T-helper 17 cell (primary cell): ENCODE measurements around the gene KIAA1549. TPM values are rescaled to one million over a fixed set of nuclear protein-coding genes. Genes with fewer than 3 reads are reported as not detected.

Source experiments
- ATAC-seq: fragments of 150-1000 bp; cut with Tn5 transposase; 2 replicates; pipeline ENCODE4 v1.10.0; 2021; ENCODE audit warnings: mild to moderate bottlenecking, moderate library complexity
- DNase-seq, 3 donors: peaks; one replicate each; pipeline versions ENCODE4 v3.0.0 to v3.0.0-alpha.2; 2020 to 2021
- H3K9me3 ChIP-seq: one replicate; pipeline ENCODE4 v1.7.0; 2013; ENCODE audit warnings: low read length, mild to moderate bottlenecking; ENCODE audit not compliant: control insufficient read depth, poor library complexity, severe bottlenecking
- H3K27ac Mint-ChIP-seq: one replicate; pipeline ENCODE4 v1.8.0; 2022; ENCODE audit warnings: mild to moderate bottlenecking, moderate library complexity, mixed read lengths
- H3K27me3 Mint-ChIP-seq: one replicate; pipeline ENCODE4 v1.8.0; 2022; ENCODE audit warnings: mixed read lengths
- H3K36me3 Mint-ChIP-seq: one replicate; pipeline ENCODE4 v1.8.0; 2022; ENCODE audit warnings: low read depth, mixed read lengths
- H3K4me1 Mint-ChIP-seq: one replicate; pipeline ENCODE4 v1.8.0; 2022; ENCODE audit warnings: mild to moderate bottlenecking, mixed read lengths
- H3K4me3 Mint-ChIP-seq: one replicate; pipeline ENCODE4 v1.8.0; 2022; ENCODE audit warnings: mild to moderate bottlenecking, moderate library complexity, mixed read lengths
- total RNA-seq, 4 donors: library from RNA in 2 of 4; stranded (reverse) in 2 of 4; gene quantifications; one replicate each; pipeline ENCODE4 v1.2.3 and lab custom pipeline; 2022 to 2026

Gene KIAA1549
- total RNA-seq, 2 donors from 2014 or later: 0.21 TPM; not detected in 1

GRCh38 chr7:138854115-138854645 lies 127.0 kb downstream of the KIAA1549 start:
- Mint-ChIP-seq H3K4me3 (no peak overlapping the region), H3K4me1 (no peaks in the 10 kb centered on the region), H3K36me3 (no peaks in the 10 kb centered on the region), H3K27ac (no peak overlapping the region), H3K27me3 (peaks cover 20% of the 10 kb centered on the region)
- H3K9me3 ChIP-seq: no peaks in the 10 kb centered on the region
- ATAC-seq (no peak), DNase-seq (no peak)

GRCh38 chr7:138853448-138853847 lies 127.7 kb downstream of the KIAA1549 start:
- Mint-ChIP-seq H3K36me3 (no peaks in the 10 kb centered on the region), H3K4me1 (no peaks in the 10 kb centered on the region), H3K4me3 (no peak overlapping the region), H3K27me3 (peaks cover 19% of the 10 kb centered on the region), H3K27ac (no peak overlapping the region)
- ATAC-seq (no peak), DNase-seq (no peak)
- H3K9me3 ChIP-seq: no peaks in the 10 kb centered on the region

GRCh38 chr7:138852469-138852868 lies 128.7 kb downstream of the KIAA1549 start:
- H3K4me1 Mint-ChIP-seq: no peaks in the 10 kb centered on the region
- ATAC-seq (no peak), DNase-seq (no peak)
- no peak overlapping the region for H3K4me3 Mint-ChIP-seq
- no peak overlapping the region for H3K27ac Mint-ChIP-seq
- H3K9me3 ChIP-seq: no peaks in the 10 kb centered on the region
- H3K27me3 Mint-ChIP-seq: peaks cover 19% of the 10 kb centered on the region
- H3K36me3 Mint-ChIP-seq: no peaks in the 10 kb centered on the region

- ATAC-seq (no peak), DNase-seq (no peak)
- no peaks in the 10 kb centered on the region for H3K9me3 ChIP-seq
- peaks cover 29% of the 10 kb centered on the region for H3K27me3 Mint-ChIP-seq
- no peak overlapping the region for H3K27ac Mint-ChIP-seq
- no peaks in the 10 kb centered on the region for H3K4me1 Mint-ChIP-seq
- no peak overlapping the region for H3K4me3 Mint-ChIP-seq
- no peaks in the 10 kb centered on the region for H3K36me3 Mint-ChIP-seq
These were observed 131.5 kb downstream of the KIAA1549 start for GRCh38 chr7:138849701-138850100.

GRCh38 chr7:138848056-138848980 lies 132.9 kb downstream of the KIAA1549 start:
- H3K27ac Mint-ChIP-seq: no peak overlapping the region
- ATAC-seq (no peak), DNase-seq (no peak)
- no peaks in the 10 kb centered on the region for H3K4me1 Mint-ChIP-seq
- H3K36me3 Mint-ChIP-seq: no peaks in the 10 kb centered on the region
- H3K27me3 Mint-ChIP-seq: peaks cover 29% of the 10 kb centered on the region
- H3K9me3 ChIP-seq: no peaks in the 10 kb centered on the region
- H3K4me3 Mint-ChIP-seq: no peak overlapping the region

GRCh38 chr7:138845711-138846110 lies 135.5 kb downstream of the KIAA1549 start:
- DNase-seq: no peak
- ATAC-seq: no peak
- H3K27ac Mint-ChIP-seq: no peak overlapping the region
- H3K27me3 Mint-ChIP-seq: peaks cover 23% of the 10 kb centered on the region
- H3K36me3 Mint-ChIP-seq: no peaks in the 10 kb centered on the region
- no peaks in the 10 kb centered on the region for H3K4me1 Mint-ChIP-seq
- H3K9me3 ChIP-seq: no peaks in the 10 kb centered on the region
- H3K4me3 Mint-ChIP-seq: no peak overlapping the region

GRCh38 chr7:138843632-138844580 lies 137.3 kb downstream of the KIAA1549 start:
- no peaks in the 10 kb centered on the region for H3K9me3 ChIP-seq
- no peaks in the 10 kb centered on the region for H3K36me3 Mint-ChIP-seq
- no peak overlapping the region for H3K4me3 Mint-ChIP-seq
- no peak overlapping the region for H3K27ac Mint-ChIP-seq
- DNase-seq: no peak
- no peak for ATAC-seq
- H3K27me3 Mint-ChIP-seq: peaks cover 35% of the 10 kb centered on the region
- no peaks in the 10 kb centered on the region for H3K4me1 Mint-ChIP-seq

- H3K4me1 Mint-ChIP-seq: no peaks in the 10 kb centered on the region
- no peak for DNase-seq
- H3K27me3 Mint-ChIP-seq: peaks cover 45% of the 10 kb centered on the region
- H3K4me3 Mint-ChIP-seq: no peak overlapping the region
- no peaks in the 10 kb centered on the region for H3K9me3 ChIP-seq
- no peak overlapping the region for H3K27ac Mint-ChIP-seq
- no peaks in the 10 kb centered on the region for H3K36me3 Mint-ChIP-seq
- ATAC-seq: no peak
These were observed 139.1 kb downstream of the KIAA1549 start for GRCh38 chr7:138842111-138842510.

- DNase-seq: no peak
- Mint-ChIP-seq H3K36me3 (no peaks in the 10 kb centered on the region), H3K27ac (no peak overlapping the region), H3K4me3 (no peak overlapping the region), H3K27me3 (peaks cover 65% of the 10 kb centered on the region), H3K4me1 (no peaks in the 10 kb centered on the region)
- ATAC-seq: no peak
- no peaks in the 10 kb centered on the region for H3K9me3 ChIP-seq
These were observed 143.0 kb downstream of the KIAA1549 start for GRCh38 chr7:138838166-138838565.

- ATAC-seq: no peak
- no peak overlapping the region for H3K27ac Mint-ChIP-seq
- no peaks in the 10 kb centered on the region for H3K36me3 Mint-ChIP-seq
- H3K27me3 Mint-ChIP-seq: peaks cover 70% of the 10 kb centered on the region
- DNase-seq: no peak
- no peaks in the 10 kb centered on the region for H3K4me1 Mint-ChIP-seq
- no peak overlapping the region for H3K4me3 Mint-ChIP-seq
- H3K9me3 ChIP-seq: no peaks in the 10 kb centered on the region
These were observed 143.6 kb downstream of the KIAA1549 start for GRCh38 chr7:138837627-138838026.

GRCh38 chr7:138835087-138835486 lies 146.1 kb downstream of the KIAA1549 start:
- ATAC-seq (no peak), DNase-seq (no peak)
- no peaks in the 10 kb centered on the region for H3K4me1 Mint-ChIP-seq
- no peaks in the 10 kb centered on the region for H3K9me3 ChIP-seq
- no peak overlapping the region for H3K4me3 Mint-ChIP-seq
- no peaks in the 10 kb centered on the region for H3K36me3 Mint-ChIP-seq
- peaks cover 71% of the 10 kb centered on the region for H3K27me3 Mint-ChIP-seq
- no peak overlapping the region for H3K27ac Mint-ChIP-seq

GRCh38 chr7:138834583-138834982 lies 146.6 kb downstream of the KIAA1549 start:
- H3K27ac Mint-ChIP-seq: no peak overlapping the region
- H3K4me3 Mint-ChIP-seq: no peak overlapping the region
- no peaks in the 10 kb centered on the region for H3K36me3 Mint-ChIP-seq
- no peak for DNase-seq
- H3K27me3 Mint-ChIP-seq: peaks cover 68% of the 10 kb centered on the region
- no peaks in the 10 kb centered on the region for H3K4me1 Mint-ChIP-seq
- no peak for ATAC-seq
- H3K9me3 ChIP-seq: no peaks in the 10 kb centered on the region

- Mint-ChIP-seq H3K4me3 (no peak overlapping the region), H3K27me3 (peaks cover 65% of the 10 kb centered on the region), H3K27ac (peak overlapping the region; percentile 32), H3K36me3 (no peaks in the 10 kb centered on the region), H3K4me1 (no peaks in the 10 kb centered on the region)
- no peak for ATAC-seq
- H3K9me3 ChIP-seq: no peaks in the 10 kb centered on the region
- no peak for DNase-seq
These were observed 147.6 kb downstream of the KIAA1549 start for GRCh38 chr7:138833596-138833995.
